D341Med (cell line): ENCODE measurements around the gene TADA2A.
A peak's percentile ranks its signal among the peaks of the same experiment; 100 is the strongest.
"Not testable (repeated sequence)": the region's sequence is repeated elsewhere in the genome, so short reads cannot be mapped to it uniquely, and the experiment has no call there.

ENCODE experiments used
- DNase-seq: peaks from one replicate; pipeline ENCODE4 v3.0.0; 2012; ENCODE audit warnings: low spot score

Gene TADA2A

DNA sequence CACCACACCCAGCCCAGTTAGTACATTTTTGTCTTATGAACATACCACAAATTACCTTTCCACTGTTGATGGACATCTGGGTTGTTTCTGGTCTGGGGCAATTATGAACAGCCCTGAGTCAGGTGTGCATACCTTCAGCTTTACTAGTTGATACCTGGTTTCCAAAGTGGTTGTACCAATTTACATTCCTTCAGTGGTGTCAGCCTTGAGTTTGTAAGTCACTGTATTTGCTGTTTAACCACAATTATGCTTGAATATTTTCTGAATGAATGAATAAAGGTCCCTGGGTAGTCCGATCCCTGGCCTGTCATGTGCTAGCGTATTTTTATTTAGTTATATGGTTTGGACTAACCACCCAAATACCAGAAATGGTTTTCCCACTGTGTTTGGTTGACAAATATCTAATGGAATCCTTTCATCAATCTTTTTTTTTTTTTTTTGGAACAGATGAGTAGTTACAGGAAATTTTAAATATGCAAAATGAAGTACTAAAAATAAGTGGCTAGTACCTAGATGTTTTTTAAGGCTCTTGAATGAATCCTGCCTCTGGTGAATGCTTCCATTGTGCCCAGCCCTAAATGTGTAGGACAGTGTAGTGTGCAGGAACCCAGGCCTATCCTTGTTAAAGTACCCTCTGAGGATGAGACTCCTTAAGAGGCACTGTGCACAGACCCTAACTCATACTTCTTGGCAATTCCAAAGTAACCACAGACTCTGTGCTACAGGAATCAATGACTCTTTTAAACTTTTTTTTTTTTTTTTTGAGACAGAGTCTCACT is 86.8 kb downstream of the TADA2A start:
- DNase-seq, result peak; percentile 2

DNA sequence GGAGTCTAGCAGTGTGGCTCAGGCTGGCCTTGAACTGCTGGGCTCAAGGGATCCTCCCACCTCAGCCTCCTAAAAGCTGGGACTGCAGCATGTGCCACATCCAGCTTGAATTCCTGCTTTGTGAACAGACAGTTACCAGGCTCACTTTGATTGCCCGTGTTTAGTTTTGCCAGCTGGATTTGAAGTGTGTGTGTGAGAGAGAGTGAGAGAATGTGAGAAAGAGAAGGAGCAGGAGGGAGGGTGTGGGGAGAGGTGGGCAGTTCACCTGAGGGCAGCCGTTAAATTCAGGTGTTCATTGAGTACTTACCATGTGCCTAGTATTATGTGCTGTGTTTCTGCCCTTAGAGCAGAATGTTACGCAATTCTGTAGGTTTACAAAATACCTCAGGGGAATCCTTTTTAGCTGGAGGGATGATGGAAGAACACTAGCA is 87.7 kb downstream of the TADA2A start:
- peak; percentile 4 for DNase-seq

GRCh38 chr17:37494971-37495370 is 88.3 kb downstream of the TADA2A start:
- no peak for DNase-seq

DNA sequence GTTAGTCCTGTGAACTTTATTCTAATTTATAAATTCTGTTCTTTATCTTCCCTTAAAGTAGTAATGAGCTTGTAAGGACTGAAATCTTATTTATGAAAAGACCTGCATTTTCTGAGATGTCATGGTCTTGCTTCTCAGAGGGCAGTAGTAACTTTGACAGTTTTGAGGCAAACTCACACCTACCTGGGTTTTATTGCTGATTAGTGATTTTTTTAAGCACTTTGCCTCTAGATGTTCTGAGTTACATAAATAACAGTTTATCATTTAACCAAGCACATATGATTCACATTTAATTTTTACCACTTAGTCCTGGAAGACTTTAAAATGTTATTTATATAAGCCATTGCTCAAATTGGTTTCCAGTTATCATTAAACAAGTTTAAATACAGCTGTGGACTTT is 93.7 kb downstream of the TADA2A start:
- no peak for DNase-seq

- no peak for DNase-seq
Measured at GRCh38 chr17:37502009-37502936, 95.6 kb downstream of the TADA2A start.

GRCh38 chr17:37503148-37503547 is 96.5 kb downstream of the TADA2A start:
- DNase-seq, result no peak

DNA sequence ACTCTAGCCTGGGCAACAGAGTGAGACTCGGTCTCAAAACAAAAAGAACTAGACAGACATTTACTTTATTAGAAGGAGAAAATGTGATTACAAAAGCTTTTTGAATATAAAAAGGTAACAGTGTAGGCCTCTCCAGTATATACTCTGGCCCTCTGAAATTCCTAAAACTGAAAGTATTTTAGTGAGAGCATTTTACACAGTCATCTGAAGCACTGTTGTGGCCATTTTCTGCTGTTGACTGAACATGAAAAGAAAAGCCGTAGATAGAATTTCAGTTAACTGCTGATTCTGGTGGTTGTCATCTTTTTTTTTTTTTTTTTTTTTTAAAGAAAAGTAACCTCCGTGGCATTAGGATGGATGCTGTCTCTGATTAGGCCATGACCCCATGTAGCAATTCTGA is 98.6 kb downstream of the TADA2A start:
- no peak for DNase-seq

GRCh38 chr17:37506678-37507077 is 100.0 kb downstream of the TADA2A start:
- peak; percentile 83 for DNase-seq

- DNase-seq, result peak; percentile 55
Measured at GRCh38 chr17:37507111-37507510, 100.4 kb downstream of the TADA2A start.

DNA sequence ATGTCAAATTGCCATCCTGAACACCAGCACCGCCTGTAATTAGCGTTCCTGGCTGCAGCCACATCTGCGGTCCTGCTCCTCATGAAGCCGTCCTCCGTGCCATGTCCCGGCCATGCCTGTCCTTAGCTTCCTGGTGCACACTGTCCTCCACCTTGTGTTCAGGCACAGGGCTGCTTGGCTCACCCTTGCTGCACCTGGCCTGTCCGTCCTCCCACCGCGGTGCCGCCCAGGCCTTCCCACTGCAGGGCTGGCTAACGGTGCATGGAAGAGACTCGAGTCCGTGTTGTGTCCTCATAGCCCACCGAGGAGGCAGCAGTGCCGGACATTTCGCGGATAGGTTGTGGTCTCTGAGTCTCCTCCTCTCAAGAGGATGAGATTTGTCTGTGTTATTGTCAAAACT is 103.4 kb downstream of the TADA2A start:
- DNase-seq, result no peak

GRCh38 chr17:37511642-37512041 is 105.0 kb downstream of the TADA2A start:
- DNase-seq, result not testable (repeated sequence)

GRCh38 chr17:37512442-37513068 is 105.9 kb downstream of the TADA2A start:
- DNase-seq, result peak; percentile 88

DNA sequence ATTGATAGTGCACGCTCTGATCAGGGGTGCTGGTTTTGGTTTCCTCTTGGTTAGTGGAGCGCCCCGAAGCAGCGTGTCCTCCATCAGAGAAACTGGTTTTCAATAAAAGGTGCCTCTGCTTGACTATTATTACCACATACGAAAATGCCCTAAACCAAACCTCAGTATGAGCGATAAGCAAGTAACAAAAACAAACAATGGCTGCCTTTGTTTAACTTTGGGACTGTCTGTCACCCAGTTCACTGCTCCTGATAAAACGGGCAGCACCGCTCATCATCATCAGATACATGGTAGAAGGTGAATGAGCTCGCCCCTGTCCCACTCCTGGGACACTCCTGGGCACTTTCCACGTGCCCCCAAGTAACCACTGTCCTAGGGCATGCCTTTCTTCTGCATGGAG is 107.0 kb downstream of the TADA2A start:
- no peak for DNase-seq

DNA sequence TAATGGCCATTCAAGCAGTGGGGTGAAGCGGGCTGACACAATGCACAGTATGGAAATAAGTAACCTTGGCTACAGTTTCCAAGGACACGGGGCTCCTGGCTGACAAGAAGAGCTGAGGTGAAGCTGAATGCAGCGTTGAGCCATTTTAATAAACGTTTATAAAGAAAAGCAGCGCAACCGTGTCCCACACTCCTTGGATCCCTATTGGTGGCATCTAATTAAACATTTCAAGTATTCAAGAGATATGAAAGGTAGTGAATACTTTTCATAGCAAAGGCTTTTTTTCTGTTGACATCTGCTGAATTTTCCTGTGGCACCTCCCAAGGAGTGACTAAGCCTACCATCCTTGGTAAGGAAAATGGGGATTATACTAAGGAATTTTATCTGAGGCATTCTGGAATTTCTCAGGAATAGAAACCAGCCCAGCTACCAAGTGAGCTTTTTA is 109.5 kb downstream of the TADA2A start:
- DNase-seq, result no peak

DNA sequence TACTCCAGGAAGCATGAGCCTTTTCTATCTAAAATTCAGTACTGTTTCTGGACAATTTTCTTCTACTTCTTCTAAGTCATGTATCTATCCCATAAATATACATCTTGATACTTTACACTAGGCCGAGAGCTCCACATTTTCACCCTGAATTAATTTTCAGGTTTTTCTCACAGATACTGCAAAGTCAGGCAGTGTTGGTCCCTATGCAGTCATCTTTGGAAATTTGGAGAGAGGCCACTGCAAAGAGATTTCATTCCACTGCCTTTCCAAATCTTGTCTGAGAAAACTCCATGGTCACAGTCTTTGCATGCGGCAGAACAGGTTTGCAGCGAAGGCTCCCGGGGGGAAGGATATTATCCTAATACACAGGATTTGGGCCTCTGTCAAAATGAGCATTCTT is 111.2 kb downstream of the TADA2A start:
- no peak for DNase-seq

DNA sequence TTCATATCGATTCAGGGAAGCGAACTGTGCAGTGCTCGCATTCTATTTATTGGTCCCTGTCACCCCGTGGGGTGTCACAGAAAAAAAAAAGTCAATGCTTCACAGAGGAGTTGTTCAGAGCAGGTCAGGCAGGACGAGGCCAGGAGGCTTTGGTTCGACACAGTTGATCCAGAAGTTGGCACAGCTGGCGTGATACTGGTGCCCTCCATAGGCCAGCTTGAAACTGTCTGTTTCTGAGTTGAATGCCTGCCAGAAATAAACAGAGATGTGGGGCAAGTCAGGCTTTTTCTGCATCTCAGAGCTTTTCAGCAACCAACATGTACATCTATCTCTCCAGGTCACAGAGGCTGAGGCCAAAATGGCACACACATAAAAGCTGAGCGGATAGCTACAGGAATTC is 112.1 kb downstream of the TADA2A start:
- DNase-seq, result peak; percentile 48

DNA sequence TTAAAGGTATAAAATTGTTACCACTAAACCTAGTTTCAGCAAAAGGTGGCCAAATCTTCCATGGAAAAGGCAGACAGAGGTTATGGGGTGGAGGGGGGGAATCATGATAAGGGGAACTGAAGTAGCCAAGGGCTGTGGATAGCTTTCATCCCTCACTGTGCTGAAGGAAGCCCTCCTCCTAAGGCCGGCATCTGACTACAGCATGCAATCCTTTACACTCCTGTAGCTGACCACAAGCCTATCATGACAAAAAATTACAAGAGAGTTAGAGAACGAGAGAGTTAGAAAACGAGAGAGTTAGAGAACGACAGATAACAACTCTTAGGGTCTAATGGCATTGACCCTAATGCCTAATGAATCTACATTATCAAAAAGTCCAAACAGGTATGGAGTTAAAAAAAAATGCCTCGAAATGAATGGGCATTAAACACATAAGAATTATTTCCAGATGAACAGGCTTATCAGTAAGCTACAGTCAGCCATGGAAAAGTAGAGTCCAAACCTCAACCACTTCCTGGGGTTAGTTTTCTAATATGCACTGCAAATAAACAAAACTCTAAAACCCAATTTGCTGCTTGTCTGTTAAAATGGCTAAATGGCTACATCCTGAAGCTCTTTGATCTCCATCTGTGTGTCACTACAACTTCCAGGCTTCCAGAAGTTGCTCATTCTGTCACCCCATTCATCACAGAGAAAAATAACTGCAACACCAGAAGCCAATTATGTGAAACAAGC is 112.7 kb downstream of the TADA2A start:
- DNase-seq, result no peak

- DNase-seq, result no peak
Measured at GRCh38 chr17:37520174-37520573, 113.5 kb downstream of the TADA2A start.

DNA sequence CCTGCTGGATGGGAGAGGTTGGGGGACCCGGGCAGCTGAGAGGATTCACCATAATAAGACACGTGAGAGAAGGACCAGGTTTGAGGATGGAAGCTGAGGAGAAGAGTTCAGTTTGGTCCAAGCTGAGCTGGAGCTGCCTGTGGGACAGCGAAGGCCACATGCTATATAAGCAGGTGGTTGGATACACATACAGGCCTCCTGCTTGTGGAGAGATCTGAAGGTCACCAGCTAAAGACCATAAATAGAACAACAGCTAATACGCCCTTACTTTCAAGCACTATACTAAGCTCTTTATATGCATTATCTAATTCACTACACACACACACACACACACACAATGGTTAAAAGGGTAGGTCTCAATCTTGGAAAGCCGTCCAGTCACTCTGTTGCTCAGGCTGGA is 115.1 kb downstream of the TADA2A start:
- DNase-seq, result no peak

DNA sequence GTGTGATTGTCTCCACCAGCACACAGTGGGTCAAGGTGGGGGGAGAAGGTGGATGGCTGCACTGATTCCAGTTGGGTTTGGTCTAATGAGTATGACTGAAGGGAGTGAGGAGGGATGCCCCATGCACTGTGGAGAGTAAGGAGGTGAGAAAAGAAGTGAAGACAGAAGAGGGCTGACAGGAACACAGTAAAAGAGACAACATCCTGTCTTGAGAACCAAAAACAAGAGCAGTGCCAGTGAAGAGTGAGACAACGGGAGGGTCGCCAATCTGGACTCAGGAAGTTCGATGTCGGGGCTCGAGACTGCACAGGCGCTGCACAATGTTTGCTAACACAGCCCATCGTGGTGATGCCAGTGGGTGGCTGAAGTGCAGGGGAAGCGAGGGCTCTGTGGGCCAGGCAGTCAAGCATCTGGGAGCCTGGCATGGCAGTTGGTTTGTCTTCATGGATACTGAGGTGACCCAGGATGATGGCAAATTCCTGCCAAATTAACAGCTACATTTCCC is 117.1 kb downstream of the TADA2A start:
- DNase-seq, result no peak

DNA sequence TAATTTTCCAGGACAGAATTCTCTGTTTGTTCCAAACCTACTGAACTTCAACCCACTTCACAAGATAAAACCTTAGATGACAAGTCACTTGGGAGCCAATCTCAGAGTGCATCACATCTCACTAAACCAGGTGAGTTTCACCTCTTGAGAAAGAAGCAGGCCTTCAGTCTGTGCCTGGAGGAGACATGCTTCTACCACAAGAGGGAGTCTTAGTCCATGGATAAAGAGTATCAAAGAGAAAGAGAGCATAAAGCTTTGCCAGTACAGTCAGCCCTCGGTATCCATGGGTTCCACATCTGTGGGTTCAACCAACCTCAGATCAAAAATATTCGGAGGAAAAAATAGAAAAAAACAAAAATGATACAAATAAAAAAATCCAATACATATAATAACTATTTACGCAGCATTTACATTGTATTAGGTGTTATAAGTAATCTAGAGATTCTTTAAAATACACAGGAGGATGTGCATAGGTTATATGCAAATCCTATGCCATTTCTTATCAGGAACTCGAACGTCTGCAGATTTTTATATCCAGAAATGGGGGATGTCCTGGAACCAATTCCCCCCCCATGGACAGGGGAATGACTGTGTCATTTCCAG is 120.7 kb downstream of the TADA2A start:
- DNase-seq, result peak; percentile 75
